ENCODE measurements around the gene CDK7.

CDK7 gene

GRCh38 chr5:69309380-69309779 is 74.7 kb downstream of the CDK7 start:
- H3K79me2 ChIP-seq (ENCODE audit: low read length): no peaks in the 10 kb centered on the region
- H3K4me3 ChIP-seq (ENCODE audit: low read length): no peak overlapping the region
- H3K9ac ChIP-seq (ENCODE audit: low read length): no peak overlapping the region
- no peak overlapping the region for H2AFZ ChIP-seq (ENCODE audit: low read length)
- H3K9me3 ChIP-seq (replicated peaks; ENCODE audit: insufficient read depth, low read length): no peaks in the 10 kb centered on the region
- H3K36me3 ChIP-seq (replicated peaks; ENCODE audit: insufficient read depth, low read length): no peaks in the 10 kb centered on the region
- H3K4me2 ChIP-seq (ENCODE audit: low read depth, low read length): no peak overlapping the region
- H4K20me1 ChIP-seq (ENCODE audit: insufficient read depth, low read length): no peaks in the 10 kb centered on the region
- no peaks in the 10 kb centered on the region for H3F3A ChIP-seq (ENCODE audit: insufficient read depth, low read length)
- no peaks in the 10 kb centered on the region for H3K4me1 ChIP-seq (ENCODE audit: low read length)
- H3K27me3 ChIP-seq (replicated peaks; ENCODE audit: insufficient read depth, low read length): no peaks in the 10 kb centered on the region
- H3K9me2 ChIP-seq (replicated peaks; ENCODE audit: insufficient read depth, low read length): no peaks in the 10 kb centered on the region
- no peak for TF ChIP-seq EZH2 (optimal IDR thresholded peaks at IDR 0.05; ENCODE audit: low read depth, low read length)
- TF ChIP-seq CTCF (IDR thresholded peaks at IDR 0.05; ENCODE audit: low read length): no peak
- no peak for TF ChIP-seq EZH2phosphoT487 (IDR thresholded peaks at IDR 0.05; ENCODE audit: low read length)
- DNase-seq: no peak
- H3K27ac ChIP-seq (ENCODE audit: low read length): no peak overlapping the region

- Histone ChIP-seq H3K4me1 (ENCODE audit: low read length) (no peaks in the 10 kb centered on the region), H3K27me3 (replicated peaks; ENCODE audit: insufficient read depth, low read length) (no peaks in the 10 kb centered on the region), H3K9me2 (replicated peaks; ENCODE audit: insufficient read depth, low read length) (no peaks in the 10 kb centered on the region), H3K9ac (ENCODE audit: low read length) (no peak overlapping the region), H3K4me3 (ENCODE audit: low read length) (no peak overlapping the region), H3K4me2 (ENCODE audit: low read depth, low read length) (no peak overlapping the region), H2AFZ (ENCODE audit: low read length) (no peak overlapping the region), H3K9me3 (replicated peaks; ENCODE audit: insufficient read depth, low read length) (no peaks in the 10 kb centered on the region), H3K27ac (ENCODE audit: low read length) (no peak overlapping the region), H3F3A (ENCODE audit: insufficient read depth, low read length) (no peaks in the 10 kb centered on the region), H3K79me2 (ENCODE audit: low read length) (no peaks in the 10 kb centered on the region), H4K20me1 (ENCODE audit: insufficient read depth, low read length) (no peaks in the 10 kb centered on the region), H3K36me3 (replicated peaks; ENCODE audit: insufficient read depth, low read length) (no peaks in the 10 kb centered on the region)
- no peak for TF ChIP-seq CTCF (IDR thresholded peaks at IDR 0.05; ENCODE audit: low read length)
- no peak for TF ChIP-seq EZH2phosphoT487 (IDR thresholded peaks at IDR 0.05; ENCODE audit: low read length)
- no peak for TF ChIP-seq EZH2 (optimal IDR thresholded peaks at IDR 0.05; ENCODE audit: low read depth, low read length)
- no peak for DNase-seq
Measured at GRCh38 chr5:69312459-69313160, 77.9 kb downstream of the CDK7 start.

GRCh38 chr5:69313428-69313827 is 78.7 kb downstream of the CDK7 start:
- no peaks in the 10 kb centered on the region for H3K79me2 ChIP-seq (ENCODE audit: low read length)
- H4K20me1 ChIP-seq (ENCODE audit: insufficient read depth, low read length): no peaks in the 10 kb centered on the region
- no peaks in the 10 kb centered on the region for H3K36me3 ChIP-seq (replicated peaks; ENCODE audit: insufficient read depth, low read length)
- H3K4me1 ChIP-seq (ENCODE audit: low read length): no peaks in the 10 kb centered on the region
- H3F3A ChIP-seq (ENCODE audit: insufficient read depth, low read length): no peaks in the 10 kb centered on the region
- DNase-seq: no peak
- no peaks in the 10 kb centered on the region for H3K9me3 ChIP-seq (replicated peaks; ENCODE audit: insufficient read depth, low read length)
- no peaks in the 10 kb centered on the region for H3K9me2 ChIP-seq (replicated peaks; ENCODE audit: insufficient read depth, low read length)
- H2AFZ ChIP-seq (ENCODE audit: low read length): no peak overlapping the region
- no peak for TF ChIP-seq CTCF (IDR thresholded peaks at IDR 0.05; ENCODE audit: low read length)
- no peak for TF ChIP-seq EZH2phosphoT487 (IDR thresholded peaks at IDR 0.05; ENCODE audit: low read length)
- TF ChIP-seq EZH2 (optimal IDR thresholded peaks at IDR 0.05; ENCODE audit: low read depth, low read length): no peak
- no peak overlapping the region for H3K27ac ChIP-seq (ENCODE audit: low read length)
- no peak overlapping the region for H3K4me3 ChIP-seq (ENCODE audit: low read length)
- no peak overlapping the region for H3K4me2 ChIP-seq (ENCODE audit: low read depth, low read length)
- H3K9ac ChIP-seq (ENCODE audit: low read length): no peak overlapping the region
- no peaks in the 10 kb centered on the region for H3K27me3 ChIP-seq (replicated peaks; ENCODE audit: insufficient read depth, low read length)
